HepG2 (cell line): ENCODE results near the gene HCRT. TPM values are rescaled to one million over a fixed set of nuclear protein-coding genes. Genes with fewer than 3 reads are reported as not detected.

Experiments
- ATF7 ChIP-seq, 2 experiments: fragments of 450-650 bp in 1 of 2; sonication (generic) in 1 of 2; formaldehyde crosslinking in 1 of 2; IDR thresholded peaks; 2 replicates each; pipeline versions ENCODE4 v1.4.0 to v1.6.1; 2016 to 2020; ENCODE audit warnings: antibody characterized with exemption in 1 of 2, mild to moderate bottlenecking in 1 of 2, missing genetic modification reagents in 1 of 2
- CENPT ChIP-seq: sonication (generic); formaldehyde crosslinking; IDR thresholded peaks from 2 replicates; pipeline ENCODE4 v1.8.0; 2022; ENCODE audit warnings: low read depth, mild to moderate bottlenecking, moderate library complexity, missing genetic modification reagents
- EED ChIP-seq: sonication (generic); formaldehyde crosslinking; IDR thresholded peaks from 2 replicates; pipeline ENCODE4 v1.5.0; 2020; ENCODE audit warnings: mild to moderate bottlenecking, missing genetic modification reagents
- JDP2 ChIP-seq: sonication (generic); formaldehyde crosslinking; IDR thresholded peaks from 2 replicates; pipeline ENCODE4 v1.8.1; 2022; ENCODE audit warnings: missing genetic modification reagents, borderline replicate concordance
- KDM3A ChIP-seq: IDR thresholded peaks from 2 replicates; pipeline ENCODE4 v1.6.1; 2018; ENCODE audit warnings: low read depth, missing compliant biosample characterization
- NR1H2 ChIP-seq: sonication (generic); formaldehyde crosslinking; IDR thresholded peaks from 2 replicates; pipeline ENCODE4 v1.8.1; 2022; ENCODE audit warnings: low read depth, missing genetic modification reagents, borderline replicate concordance
- PLRG1 ChIP-seq: fragments of 450-650 bp; conservative IDR thresholded peaks from 2 replicates; pipeline ENCODE4 v1.6.1; 2016
- SIX1 ChIP-seq: sonication (generic); formaldehyde crosslinking; IDR thresholded peaks from 2 replicates; pipeline ENCODE4 v1.4.0; 2020; ENCODE audit warnings: missing genetic modification reagents, borderline replicate concordance
- ZFP62 ChIP-seq: sonication (generic); formaldehyde crosslinking; IDR thresholded peaks from 2 replicates; pipeline ENCODE4 v1.4.0; 2020; ENCODE audit warnings: missing genetic modification reagents
- ZNF432 ChIP-seq: sonication (generic); formaldehyde crosslinking; IDR thresholded peaks from 2 replicates; pipeline ENCODE4 v1.5.0; 2020; ENCODE audit warnings: missing genetic modification reagents, mild to moderate bottlenecking, borderline replicate concordance
- ZNF713 ChIP-seq: sonication (generic); formaldehyde crosslinking; IDR thresholded peaks from 2 replicates; pipeline ENCODE4 v1.4.0; 2020; ENCODE audit warnings: mild to moderate bottlenecking, missing genetic modification reagents
- ZSCAN21 ChIP-seq: sonication (generic); formaldehyde crosslinking; IDR thresholded peaks from 2 replicates; pipeline ENCODE4 v1.8.0; 2022; ENCODE audit warnings: mild to moderate bottlenecking, missing genetic modification reagents, moderate library complexity, borderline replicate concordance
- polyA plus RNA-seq, 8 experiments: library from polyadenylated mRNA; depleted of rRNA in 3 of 8; stranded (reverse) in 7 of 8; unstranded in 1 of 8; fragments of >200 nt; fragmentation: Illumina TruSeq in 4 of 8; extraction: Trizol in 4 of 8; gene quantifications; 2 replicates each; pipeline versions ENCODE4 v1.2.1 to v1.2.3, GENCODE V29; 2011 to 2016; ENCODE audit warnings: low read depth in 4 of 8, missing spikeins in 1 of 8, mixed read lengths in 1 of 8; ENCODE audit not compliant: insufficient read depth in 1 of 8
- total RNA-seq, 5 experiments: library from RNA; depleted of rRNA; stranded (reverse); fragments of >200 nt; fragmentation: Illumina TruSeq; extraction: Trizol; gene quantifications; 2 replicates each; pipeline ENCODE4 v1.2.3, GENCODE V29; 2016; ENCODE audit warnings: low read depth in 1 of 5
- TF ChIP-seq, protein P1 (sequence below): sonication (generic); formaldehyde crosslinking; conservative IDR thresholded peaks from 2 replicates; pipeline ENCODE4 v1.8.0; 2022; ENCODE audit warnings: missing genetic modification reagents
- TF ChIP-seq, protein P2 (sequence below): sonication (generic); formaldehyde crosslinking; IDR thresholded peaks from 2 replicates; pipeline ENCODE4 v1.4.0; 2020; ENCODE audit warnings: missing genetic modification reagents, low read depth, mild to moderate bottlenecking, borderline replicate concordance
- TF ChIP-seq, protein P3 (sequence below): sonication (generic); formaldehyde crosslinking; IDR thresholded peaks from 2 replicates; pipeline ENCODE4 v1.5.0; 2020; ENCODE audit warnings: missing genetic modification reagents
- TF ChIP-seq, protein P4 (sequence below): sonication (generic); formaldehyde crosslinking; IDR thresholded peaks from 2 replicates; pipeline ENCODE4 v1.5.1; 2020; ENCODE audit warnings: mild to moderate bottlenecking, missing genetic modification reagents, borderline replicate concordance
- TF ChIP-seq, protein P5 (sequence below): sonication (generic); formaldehyde crosslinking; IDR thresholded peaks from 2 replicates; pipeline ENCODE4 v1.9.0; 2021; ENCODE audit warnings: missing genetic modification reagents, borderline replicate concordance

HCRT gene
- total and polyA plus RNA-seq, 2 of the 13 experiments (the other 11 are each of a cell fraction or from before 2014, with no cell fraction given): not detected

DNA sequence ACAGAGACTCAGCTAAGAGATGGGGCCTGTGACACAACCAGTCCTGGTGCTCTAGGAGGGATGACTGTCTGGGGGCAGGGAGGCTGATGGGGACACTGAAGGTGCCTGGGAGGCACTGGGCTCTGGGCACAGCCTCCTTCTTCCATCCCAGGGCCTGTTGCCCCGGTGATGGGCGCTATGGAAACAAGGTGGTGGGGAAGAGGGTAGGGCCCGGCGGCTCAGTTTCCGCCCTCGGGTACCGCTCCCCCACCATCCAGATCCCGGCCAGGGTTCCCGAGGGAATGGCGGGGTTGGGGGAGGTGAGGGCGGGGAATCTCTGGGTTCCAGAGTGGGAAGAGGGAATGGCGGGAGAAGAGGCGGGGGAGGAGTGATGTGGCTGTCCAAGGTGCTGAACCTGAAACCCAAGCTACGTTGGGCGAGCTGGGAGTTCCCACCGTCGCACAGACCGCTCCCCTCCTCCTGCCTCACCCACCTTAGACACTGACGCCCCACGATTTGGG lies 5.3 kb downstream of the HCRT start (continued):
- TF ChIP-seq KDM3A: peak; percentile 67; the same call in 1 of the 2 replicates
- TF ChIP-seq ZSCAN21 (CRISPR knock-in tag): 0 out of 2 replicates have a peak, but pooled peaks have one; percentile 75
- TF ChIP-seq, protein P1, sequence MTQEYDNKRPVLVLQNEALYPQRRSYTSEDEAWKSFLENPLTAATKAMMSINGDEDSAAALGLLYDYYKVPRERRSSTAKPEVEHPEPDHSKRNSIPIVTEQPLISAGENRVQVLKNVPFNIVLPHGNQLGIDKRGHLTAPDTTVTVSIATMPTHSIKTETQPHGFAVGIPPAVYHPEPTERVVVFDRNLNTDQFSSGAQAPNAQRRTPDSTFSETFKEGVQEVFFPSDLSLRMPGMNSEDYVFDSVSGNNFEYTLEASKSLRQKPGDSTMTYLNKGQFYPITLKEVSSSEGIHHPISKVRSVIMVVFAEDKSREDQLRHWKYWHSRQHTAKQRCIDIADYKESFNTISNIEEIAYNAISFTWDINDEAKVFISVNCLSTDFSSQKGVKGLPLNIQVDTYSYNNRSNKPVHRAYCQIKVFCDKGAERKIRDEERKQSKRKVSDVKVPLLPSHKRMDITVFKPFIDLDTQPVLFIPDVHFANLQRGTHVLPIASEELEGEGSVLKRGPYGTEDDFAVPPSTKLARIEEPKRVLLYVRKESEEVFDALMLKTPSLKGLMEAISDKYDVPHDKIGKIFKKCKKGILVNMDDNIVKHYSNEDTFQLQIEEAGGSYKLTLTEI (CRISPR knock-in tag): no peak
- TF ChIP-seq SIX1 (CRISPR knock-in tag): peak; percentile 83
- TF ChIP-seq, protein P2, sequence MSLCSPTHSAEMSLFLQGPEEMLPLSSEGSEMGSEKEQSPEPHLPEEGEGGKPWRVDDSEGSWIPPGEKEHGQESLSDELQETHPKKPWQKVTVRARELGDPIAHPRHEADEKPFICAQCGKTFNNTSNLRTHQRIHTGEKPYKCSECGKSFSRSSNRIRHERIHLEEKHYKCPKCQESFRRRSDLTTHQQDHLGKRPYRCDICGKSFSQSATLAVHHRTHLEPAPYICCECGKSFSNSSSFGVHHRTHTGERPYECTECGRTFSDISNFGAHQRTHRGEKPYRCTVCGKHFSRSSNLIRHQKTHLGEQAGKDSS (CRISPR knock-in tag): peak; percentile 71; the same call in 1 of the 2 replicates
- TF ChIP-seq, protein P3, sequence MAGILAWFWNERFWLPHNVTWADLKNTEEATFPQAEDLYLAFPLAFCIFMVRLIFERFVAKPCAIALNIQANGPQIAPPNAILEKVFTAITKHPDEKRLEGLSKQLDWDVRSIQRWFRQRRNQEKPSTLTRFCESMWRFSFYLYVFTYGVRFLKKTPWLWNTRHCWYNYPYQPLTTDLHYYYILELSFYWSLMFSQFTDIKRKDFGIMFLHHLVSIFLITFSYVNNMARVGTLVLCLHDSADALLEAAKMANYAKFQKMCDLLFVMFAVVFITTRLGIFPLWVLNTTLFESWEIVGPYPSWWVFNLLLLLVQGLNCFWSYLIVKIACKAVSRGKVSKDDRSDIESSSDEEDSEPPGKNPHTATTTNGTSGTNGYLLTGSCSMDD (CRISPR knock-in tag): 0 out of 2 replicates have a peak, but pooled peaks have one; percentile 72
- TF ChIP-seq ZNF713 (CRISPR knock-in tag): no peak
- 0 out of 2 replicates have a peak, but pooled peaks have one; percentile 5 for TF ChIP-seq ZNF432 (CRISPR knock-in tag)
- TF ChIP-seq EED (CRISPR knock-in tag): peak; percentile 83
- TF ChIP-seq JDP2 (CRISPR knock-in tag): peak; percentile 68; the same call in 1 of the 2 replicates
- no peak for TF ChIP-seq NR1H2
- TF ChIP-seq CENPT (CRISPR knock-in tag): no peak
- TF ChIP-seq PLRG1: no peak
- TF ChIP-seq, protein P4, sequence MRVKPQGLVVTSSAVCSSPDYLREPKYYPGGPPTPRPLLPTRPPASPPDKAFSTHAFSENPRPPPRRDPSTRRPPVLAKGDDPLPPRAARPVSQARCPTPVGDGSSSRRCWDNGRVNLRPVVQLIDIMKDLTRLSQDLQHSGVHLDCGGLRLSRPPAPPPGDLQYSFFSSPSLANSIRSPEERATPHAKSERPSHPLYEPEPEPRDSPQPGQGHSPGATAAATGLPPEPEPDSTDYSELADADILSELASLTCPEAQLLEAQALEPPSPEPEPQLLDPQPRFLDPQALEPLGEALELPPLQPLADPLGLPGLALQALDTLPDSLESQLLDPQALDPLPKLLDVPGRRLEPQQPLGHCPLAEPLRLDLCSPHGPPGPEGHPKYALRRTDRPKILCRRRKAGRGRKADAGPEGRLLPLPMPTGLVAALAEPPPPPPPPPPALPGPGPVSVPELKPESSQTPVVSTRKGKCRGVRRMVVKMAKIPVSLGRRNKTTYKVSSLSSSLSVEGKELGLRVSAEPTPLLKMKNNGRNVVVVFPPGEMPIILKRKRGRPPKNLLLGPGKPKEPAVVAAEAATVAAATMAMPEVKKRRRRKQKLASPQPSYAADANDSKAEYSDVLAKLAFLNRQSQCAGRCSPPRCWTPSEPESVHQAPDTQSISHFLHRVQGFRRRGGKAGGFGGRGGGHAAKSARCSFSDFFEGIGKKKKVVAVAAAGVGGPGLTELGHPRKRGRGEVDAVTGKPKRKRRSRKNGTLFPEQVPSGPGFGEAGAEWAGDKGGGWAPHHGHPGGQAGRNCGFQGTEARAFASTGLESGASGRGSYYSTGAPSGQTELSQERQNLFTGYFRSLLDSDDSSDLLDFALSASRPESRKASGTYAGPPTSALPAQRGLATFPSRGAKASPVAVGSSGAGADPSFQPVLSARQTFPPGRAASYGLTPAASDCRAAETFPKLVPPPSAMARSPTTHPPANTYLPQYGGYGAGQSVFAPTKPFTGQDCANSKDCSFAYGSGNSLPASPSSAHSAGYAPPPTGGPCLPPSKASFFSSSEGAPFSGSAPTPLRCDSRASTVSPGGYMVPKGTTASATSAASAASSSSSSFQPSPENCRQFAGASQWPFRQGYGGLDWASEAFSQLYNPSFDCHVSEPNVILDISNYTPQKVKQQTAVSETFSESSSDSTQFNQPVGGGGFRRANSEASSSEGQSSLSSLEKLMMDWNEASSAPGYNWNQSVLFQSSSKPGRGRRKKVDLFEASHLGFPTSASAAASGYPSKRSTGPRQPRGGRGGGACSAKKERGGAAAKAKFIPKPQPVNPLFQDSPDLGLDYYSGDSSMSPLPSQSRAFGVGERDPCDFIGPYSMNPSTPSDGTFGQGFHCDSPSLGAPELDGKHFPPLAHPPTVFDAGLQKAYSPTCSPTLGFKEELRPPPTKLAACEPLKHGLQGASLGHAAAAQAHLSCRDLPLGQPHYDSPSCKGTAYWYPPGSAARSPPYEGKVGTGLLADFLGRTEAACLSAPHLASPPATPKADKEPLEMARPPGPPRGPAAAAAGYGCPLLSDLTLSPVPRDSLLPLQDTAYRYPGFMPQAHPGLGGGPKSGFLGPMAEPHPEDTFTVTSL (CRISPR knock-in tag): no peak
- TF ChIP-seq, protein P5, sequence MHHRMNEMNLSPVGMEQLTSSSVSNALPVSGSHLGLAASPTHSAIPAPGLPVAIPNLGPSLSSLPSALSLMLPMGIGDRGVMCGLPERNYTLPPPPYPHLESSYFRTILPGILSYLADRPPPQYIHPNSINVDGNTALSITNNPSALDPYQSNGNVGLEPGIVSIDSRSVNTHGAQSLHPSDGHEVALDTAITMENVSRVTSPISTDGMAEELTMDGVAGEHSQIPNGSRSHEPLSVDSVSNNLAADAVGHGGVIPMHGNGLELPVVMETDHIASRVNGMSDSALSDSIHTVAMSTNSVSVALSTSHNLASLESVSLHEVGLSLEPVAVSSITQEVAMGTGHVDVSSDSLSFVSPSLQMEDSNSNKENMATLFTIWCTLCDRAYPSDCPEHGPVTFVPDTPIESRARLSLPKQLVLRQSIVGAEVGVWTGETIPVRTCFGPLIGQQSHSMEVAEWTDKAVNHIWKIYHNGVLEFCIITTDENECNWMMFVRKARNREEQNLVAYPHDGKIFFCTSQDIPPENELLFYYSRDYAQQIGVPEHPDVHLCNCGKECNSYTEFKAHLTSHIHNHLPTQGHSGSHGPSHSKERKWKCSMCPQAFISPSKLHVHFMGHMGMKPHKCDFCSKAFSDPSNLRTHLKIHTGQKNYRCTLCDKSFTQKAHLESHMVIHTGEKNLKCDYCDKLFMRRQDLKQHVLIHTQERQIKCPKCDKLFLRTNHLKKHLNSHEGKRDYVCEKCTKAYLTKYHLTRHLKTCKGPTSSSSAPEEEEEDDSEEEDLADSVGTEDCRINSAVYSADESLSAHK (CRISPR knock-in tag): peak; percentile 91; the same call in 1 of the 2 replicates
- no peak for TF ChIP-seq ATF7 (IDR thresholded peaks at IDR 0.05)
- no peak for TF ChIP-seq ATF7 (CRISPR knock-in tag; IDR thresholded peaks at IDR 0.05)
- TF ChIP-seq ZFP62 (CRISPR knock-in tag): no peak
